K562 (cell line): Measurements from ENCODE around the gene ADAMTS1.

ENCODE experiments used
- IRF9 ChIP-seq: fragments of 450-650 bp; IDR thresholded peaks from 2 replicates; pipeline ENCODE4 v1.6.1; 2016; ENCODE audit warnings: missing biosample characterization, missing genetic modification characterization
- SRF ChIP-seq, 2 experiments: fragments of 250-450, 450-650 bp in 1 of 2; sonication (Bioruptor Pico) in 1 of 2; sonication (generic) in 1 of 2; formaldehyde crosslinking; IDR thresholded peaks; 2 replicates each; pipeline versions ENCODE4 v1.5.0 to v1.5.1; 2020 to 2022; ENCODE audit warnings: mild to moderate bottlenecking in 1 of 2, missing genetic modification reagents in 1 of 2
- ZSCAN29 ChIP-seq: fragments of 450-650 bp; IDR thresholded peaks from 2 replicates; pipeline ENCODE4 v1.6.1; 2017

GRCh38 chr21:26844258-26845065 lies 747 bp downstream of the ADAMTS1 start:
- no peak for TF ChIP-seq ZSCAN29
- no peak for TF ChIP-seq SRF (CRISPR knock-in tag; IDR thresholded peaks at IDR 0.05)
- no peak for TF ChIP-seq IRF9 (tag)
